Middle frontal gyrus (tissue), 1 donor: ENCODE results near the gene DNA2.
A peak's percentile ranks its signal among the peaks of the same experiment; 100 is the strongest.
"Not testable (repeated sequence)": the region's sequence is repeated elsewhere in the genome, so short reads cannot be mapped to it uniquely, and the experiment has no call there.

Experiments used
- DNase-seq: peaks from one replicate; pipeline ENCODE4 v3.0.0-alpha.2; 2015; ENCODE audit warnings: low spot score; ENCODE audit errors: extremely low spot score

The DNA2 gene

DNA sequence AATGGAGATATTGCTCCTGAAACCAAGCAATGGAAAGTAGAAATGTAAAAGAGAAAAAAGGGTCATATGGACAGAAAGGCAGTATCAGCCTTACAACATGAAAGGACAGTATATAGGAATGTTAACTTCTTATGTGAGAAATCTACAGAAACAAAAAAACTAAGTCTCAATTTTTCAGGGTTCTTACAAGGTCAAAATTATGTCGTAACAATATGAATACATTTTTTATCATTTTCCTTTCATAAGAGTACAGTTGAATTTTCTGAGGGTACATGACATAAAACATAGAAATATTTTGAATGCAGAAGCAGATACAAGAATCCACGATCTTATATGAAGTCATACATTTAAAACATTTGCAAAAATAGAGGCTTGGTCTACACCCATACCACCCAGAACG is 10.7 kb downstream of the DNA2 start:
- no peak for DNase-seq

DNA sequence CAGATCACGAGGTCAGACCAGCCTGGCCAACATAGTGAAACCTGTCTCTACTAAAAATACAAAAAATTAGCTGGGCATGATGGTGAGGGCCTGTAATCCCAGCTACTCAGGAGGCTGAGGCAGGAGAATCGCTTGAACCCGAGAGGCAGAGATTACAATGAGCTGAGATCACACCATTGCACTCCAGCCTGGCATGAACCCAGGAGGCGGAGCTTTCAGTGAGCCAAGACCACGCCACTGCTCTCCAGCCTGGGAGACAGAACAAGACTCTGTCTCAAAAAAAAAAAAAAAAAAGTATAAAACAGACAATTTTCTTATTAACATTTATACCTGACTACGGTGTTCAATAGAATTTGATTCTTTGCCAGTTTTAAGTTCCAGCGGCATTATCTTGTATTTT is 22.1 kb downstream of the DNA2 start:
- not testable (repeated sequence) for DNase-seq

DNA sequence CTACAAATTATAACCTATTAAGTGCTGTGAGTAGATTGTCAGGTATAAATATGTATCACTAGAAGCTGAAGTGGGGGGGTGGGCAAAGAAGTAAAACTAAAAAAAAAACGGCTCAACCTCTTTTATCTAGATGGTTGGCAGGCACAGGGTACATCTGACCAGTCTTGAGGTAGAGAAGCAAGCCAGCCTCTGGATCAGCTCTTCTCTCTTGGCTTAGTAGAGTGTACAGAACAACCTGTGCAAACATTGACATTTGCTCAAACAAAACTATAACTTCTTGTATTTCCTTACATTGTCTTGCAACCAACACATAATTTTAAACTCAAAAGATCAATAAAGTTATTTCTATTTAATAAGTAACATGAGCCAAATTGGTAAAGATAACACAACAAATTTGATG is 25.6 kb downstream of the DNA2 start:
- DNase-seq = no peak

DNA sequence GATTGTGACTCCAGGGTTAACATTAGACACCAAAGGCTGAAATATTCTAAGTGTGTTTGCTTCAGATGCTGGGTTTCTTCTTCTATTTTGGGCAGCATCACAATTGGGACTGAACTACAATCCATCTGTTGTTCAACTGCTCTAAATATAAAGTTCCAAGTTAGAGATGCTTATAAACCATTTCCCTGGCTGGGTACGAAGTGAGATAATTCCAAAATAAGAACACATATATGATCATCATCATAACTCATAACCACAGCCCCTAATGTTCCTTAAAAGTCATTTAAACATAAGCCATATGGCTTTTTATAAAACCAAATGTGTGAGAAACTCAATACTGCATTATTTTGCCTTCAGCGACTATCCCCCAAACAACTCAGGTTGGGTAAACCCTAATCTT is 28.8 kb downstream of the DNA2 start:
- DNase-seq = no peak

DNA sequence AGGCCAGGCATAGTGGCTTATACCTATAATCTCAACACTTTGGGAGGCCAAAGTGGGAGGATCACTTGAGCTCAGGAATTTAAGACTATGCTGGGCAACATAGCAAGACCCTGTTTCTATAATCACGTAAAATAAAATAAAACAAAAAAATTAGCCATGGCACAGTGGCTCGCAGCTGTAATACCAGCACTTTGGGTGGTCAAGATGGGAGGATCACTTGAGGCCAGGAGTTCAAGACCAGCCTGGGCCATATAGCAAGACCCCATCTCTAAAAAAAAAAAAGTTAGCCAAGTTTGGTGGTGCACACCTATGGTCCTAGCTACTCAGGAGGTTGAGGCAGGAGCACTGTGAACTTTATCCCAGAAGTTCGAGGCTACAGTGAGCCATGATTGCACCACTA is 30.9 kb downstream of the DNA2 start:
- DNase-seq = no peak

DNA sequence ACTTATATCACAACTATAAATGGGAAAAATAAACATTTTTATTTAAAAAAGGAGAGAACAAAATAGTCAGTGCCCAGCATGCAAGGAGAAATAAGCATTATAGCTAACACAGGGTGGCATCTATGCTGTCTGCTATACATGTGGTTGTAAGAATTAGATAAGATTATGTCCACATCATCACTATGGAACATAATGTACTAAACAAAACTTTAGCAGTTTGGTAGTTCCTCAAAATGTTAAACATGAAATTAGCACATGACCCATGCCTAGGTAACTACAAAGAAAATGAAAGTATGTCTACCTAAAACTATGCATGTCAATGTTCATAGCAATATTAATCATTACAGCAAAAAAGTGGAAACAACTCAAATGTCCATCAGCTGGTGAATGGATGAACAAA is 36.0 kb downstream of the DNA2 start:
- no peak for DNase-seq

DNA sequence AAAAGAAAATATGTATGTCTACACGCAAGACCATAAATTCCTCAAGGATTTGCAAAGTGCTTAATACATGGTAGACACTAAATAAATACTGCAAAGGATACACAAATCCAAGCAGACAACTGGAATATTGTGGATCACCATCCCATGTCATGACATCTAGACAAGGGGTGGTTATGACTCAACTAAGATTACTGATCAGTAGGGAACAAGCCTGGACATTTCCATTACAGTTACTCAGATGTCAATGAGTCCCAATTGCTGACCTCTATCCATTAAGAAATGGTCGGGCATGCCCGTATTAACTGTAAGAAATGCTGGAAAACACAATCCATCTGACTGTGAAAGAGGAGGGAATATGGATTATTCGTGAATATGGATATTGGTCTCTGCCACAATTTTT is 37.1 kb downstream of the DNA2 start:
- DNase-seq = no peak

DNA sequence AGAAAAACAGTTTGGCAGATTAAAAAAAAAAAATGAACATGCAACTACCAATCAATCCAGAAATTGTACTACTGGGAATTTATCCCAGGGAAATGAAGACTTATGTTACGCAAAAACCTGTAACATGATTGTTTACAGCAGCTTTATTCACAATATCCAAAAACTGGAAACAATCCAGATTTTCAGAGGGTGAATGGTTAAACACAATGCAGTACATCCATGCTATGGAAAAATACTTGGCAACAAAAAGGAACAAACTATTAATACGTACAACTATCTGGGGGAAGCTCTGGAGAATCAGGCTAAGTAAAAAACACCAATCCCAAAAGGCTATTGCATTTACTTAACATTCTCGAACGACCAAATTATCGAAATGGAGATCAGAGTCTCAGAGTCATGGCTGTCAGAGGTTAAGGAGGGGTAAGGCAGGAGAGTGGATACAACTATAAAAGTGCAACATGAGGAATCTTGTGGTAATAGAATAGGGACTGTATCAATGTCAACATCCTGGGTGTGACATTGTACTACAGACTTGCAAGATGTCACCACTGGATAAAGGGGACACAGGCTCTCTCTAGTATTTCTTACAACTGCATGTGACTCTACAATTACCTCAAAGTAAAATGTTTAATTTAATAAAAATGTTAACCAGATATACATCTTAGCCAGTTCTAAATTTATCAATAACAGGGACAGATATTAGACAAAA is 43.2 kb downstream of the DNA2 start:
- no peak for DNase-seq

DNA sequence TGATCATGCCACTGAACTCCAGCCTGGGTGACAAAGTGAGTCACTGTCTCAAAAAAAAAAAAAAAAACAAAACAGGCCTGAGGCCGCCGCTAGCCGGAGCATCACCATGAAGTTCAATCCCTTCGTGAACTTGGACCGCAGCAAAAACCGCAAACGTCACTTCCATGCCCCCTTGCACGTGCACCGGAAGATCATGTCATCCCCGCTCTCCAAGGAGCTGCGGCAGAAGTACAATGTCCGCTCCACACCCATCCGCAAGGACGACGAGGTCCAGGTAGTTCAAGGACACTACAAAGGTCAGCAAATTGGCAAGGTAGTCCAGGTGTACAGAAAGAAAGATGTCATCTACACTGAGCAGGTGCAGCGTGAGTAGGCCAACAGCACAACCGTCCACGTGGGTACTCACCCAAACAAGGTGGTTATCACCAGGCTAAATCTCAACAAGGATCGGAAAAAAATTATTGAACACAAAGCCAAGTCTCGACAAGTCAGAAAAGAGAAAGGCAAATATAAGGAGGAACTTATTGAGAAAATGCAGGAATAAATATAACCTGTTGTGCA is 47.2 kb downstream of the DNA2 start:
- no peak for DNase-seq

DNA sequence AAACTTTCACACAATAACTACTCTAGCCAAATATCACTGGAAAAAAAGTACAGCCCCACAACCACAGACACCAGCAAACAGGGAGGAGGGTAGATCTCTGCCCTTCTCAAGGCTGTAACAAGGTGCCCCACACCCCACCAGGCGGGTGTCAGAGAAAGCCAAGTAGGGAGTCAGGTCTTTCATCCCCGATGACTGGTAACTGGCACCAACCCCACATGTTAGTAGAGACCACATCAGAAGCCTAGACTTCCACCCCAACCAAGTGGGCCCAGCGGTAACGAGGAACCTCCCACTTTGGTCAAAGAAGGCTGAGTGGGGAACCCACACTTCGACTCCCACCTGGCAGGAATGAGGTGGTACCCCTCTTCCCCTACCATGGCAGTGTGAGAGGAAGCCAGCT is 48.3 kb downstream of the DNA2 start:
- no peak for DNase-seq

DNA sequence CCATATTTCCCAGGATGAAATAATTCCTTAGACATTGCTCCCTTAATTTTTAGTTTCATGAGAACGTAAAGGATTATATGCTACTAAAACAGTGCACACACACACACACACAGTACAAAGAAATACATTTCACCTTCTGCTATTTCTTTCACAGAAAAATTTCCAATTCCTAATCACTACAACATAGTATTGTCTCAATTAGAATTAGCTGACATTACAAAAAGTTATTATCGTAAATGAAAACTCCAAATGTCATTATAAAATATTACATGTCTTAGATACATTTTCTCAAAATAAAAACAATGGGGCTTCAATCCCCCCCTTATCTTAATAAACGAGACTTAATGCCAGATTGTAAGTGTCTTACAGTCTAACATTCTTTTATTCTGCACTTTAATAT is 52.4 kb downstream of the DNA2 start:
- DNase-seq = no peak

DNA sequence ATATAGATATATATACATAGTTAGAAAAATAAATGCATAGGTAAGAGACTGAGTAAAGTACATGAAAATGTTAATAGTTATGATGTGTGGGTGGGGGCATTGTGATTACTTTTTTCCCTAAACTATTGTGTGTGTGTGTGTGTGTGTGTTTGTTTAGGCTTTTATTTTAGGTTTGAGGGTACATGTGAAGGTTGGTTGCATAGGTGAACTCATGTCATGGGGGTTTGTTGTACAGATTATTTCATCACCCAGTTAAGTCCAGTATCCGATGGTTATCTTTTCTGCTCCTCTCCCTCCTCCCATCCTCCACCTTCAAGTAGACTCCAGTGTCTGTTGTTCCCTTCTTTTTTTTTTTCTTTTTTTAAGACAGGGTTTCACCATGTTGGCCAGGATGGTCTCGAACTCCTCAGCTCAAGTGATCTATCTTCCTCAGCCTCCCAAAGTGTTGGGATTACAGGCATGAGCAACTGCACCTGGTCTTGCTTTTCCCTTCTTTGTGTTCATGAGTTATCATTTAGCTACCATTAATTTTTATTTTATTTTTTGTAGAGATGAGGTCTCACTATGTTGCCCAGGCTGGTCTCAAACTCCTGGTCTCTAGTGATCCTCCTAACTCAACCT is 62.8 kb downstream of the DNA2 start:
- DNase-seq = no peak

DNA sequence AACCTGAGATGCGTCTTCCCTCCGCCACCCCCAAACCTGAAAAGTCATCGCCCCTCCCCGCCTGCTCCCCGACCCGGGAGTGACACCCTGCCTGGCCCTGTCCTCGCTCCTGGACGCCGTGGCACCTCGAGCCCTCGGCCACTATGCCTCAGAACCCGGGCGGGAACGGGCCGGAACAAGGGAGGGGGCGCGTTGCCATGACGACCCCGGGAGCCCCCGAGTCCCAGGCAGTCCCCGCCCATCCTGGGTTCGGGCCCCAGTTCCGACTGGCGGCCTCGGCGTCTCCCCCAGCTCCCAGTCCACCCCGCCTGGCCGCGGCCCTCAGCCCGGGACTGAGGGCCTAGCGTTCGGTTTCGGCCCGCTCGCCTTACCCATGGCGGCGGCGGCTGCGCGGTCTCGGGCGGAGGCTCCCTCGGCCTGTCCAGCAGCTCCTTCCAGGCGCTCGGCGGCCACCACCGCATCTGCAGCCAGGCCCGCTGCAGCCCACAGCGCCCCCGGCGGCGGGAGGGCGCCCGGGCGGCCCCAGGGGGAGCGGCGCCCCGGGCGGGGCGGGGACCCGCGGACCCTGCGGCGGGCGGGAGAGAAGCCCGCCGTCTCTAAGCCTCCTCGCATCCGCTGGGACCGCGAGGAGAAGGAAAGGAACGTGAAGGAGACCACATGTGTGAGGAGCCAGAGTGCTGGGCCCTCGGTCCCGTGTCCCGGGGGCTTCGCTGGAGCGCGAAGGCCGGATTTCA is 64.8 kb downstream of the DNA2 start, which contains the start of gene RUFY2:
RUFY2 (minus strand) TSS at position 463 of the 734 bp plus-strand sequence; CDS start at position 375, 88 bp downstream.
- DNase-seq = peak; percentile 58

DNA sequence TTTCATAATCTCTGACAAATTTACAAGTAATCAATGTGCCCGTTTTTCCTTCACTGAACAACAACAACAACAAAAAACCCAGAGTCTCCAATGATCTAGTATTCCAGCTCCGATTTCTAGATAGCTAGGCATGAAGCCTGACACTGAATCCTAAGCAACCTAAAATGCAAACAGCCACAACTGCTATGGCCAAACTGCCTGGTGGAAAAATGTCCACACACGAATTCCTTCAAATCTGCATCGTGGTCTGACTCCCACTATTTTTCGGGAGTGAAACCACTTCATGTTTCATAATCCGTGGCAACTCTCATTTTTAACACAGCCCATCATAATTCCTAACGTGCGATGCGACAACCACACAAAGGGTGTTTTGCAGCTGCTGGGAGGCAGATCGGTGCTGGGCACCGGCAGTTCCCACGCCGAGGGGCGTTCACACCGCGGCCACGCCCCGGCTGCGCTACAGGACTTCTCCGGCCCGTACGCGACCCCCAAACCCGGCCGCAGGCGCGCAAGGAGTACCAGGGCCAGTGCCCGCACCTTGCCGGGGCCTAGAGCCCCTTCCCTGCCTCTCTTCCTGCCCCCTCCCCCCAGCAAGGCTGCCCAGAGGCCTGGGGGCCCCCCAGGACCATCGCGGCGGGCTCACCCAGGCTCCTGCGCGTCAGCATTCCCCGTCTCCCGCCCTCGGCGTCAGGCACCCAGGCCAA is 65.5 kb downstream of the DNA2 start:
- DNase-seq = no peak

DNA sequence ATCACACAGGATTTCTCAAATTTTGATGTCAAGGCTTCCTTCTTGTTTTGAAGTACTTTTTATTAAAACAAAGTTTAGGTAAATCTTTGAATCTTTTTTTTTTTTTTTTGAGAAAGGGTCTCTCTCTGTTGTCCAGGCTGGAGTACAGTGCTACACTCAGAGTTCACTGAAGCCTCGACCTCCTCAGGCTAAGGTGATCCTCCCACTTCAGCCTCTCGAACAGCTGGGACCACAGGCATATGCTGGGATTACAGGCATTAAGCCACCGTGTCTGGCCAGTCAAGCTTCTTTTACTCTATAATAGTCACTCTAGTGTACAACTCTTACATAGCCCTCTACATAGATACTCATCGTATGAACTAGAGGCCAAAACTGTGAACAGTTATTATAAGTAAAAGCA is 68.1 kb downstream of the DNA2 start:
- no peak for DNase-seq

DNA sequence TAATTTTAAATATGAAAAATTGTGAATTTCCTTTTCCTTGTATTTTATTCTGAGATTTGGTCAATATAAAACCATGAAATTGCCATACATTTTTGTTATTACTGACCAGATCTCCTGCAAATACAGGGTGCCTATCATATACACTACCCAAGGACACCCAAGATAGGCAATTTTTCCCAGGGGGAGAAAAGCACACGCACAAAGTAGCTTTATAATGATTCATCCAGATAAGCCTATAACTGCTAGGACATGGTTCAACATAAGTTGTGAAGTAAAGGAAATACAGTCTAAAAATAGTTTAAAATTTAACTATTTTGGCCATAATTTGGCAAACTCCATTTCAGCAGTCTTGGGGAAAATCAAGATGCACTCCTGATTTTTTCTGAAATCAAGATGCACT is 69.5 kb downstream of the DNA2 start:
- DNase-seq = no peak

DNA sequence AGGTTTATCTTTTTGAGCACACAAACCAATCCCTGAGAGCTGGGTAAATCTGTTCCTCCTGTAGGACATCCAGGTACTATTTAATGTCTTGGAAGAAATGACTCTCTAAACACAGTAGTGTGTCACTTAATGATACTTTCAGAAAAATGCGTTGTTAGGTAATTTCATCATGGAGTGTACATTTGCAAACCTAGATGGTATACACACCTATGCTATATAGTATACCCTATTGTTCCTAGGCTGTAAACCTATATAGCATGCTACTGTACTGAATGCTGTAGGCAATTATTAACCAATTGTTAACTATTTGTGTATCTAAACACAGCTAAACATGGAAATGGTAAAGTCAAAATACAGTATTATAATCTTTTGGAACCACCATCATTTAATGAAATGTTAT is 74.8 kb downstream of the DNA2 start:
- no peak for DNase-seq

DNA sequence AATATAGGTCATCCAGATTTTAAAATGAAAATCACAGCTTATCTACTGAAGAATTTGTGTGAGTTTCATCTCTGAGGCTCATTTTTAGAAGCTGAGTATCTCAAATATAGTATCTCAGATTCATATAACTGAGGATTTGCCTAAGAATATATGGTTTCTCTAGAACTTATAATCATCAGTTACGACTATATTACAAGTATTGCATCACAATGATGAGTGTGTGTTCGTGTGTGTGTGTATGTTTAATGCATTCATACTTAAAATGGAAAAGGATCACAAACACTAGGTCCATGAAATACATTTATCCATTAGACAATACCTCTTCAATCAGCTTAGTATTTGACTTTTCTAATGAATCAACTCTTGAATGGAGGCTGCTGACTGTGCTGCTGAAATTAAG is 86.0 kb downstream of the DNA2 start:
- DNase-seq = no peak

DNA sequence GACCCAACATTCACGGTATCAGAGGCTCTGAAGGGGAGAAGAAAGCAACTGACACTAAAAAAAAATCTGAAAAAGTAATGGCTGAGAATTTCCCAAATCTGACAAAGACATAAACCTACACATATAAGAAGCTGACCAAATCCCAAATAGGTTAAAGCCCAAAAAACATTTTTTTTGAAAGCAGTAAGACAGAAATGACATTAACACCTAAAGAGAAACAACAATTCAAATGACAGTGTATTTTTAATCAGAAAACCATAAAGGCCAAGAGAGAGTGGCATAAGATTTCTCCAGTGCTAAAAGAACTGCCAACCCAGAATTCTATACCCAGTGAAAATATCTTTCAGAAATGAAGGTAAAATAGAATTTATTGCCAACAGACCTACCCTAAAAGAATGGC is 100.2 kb downstream of the DNA2 start:
- no peak for DNase-seq

DNA sequence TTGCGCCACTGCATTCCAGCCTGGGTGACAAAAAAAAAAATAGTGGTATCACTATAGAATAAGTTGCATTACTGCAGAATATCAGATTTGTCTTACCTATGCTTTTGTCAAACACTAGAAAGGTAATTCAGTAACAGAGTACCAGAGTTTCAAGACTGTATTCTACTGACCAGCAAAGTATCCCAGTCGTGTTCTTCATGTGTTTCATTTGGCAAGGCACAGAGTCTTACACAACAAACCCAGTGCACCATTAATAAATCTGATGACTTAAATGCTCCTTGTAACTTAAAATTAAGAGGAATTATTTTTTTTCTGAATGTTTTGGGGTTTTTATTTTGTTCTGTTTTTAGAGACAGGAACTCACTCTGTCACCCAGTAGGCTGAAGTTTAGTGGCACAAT is 104.7 kb downstream of the DNA2 start:
- DNase-seq = no peak

DNA sequence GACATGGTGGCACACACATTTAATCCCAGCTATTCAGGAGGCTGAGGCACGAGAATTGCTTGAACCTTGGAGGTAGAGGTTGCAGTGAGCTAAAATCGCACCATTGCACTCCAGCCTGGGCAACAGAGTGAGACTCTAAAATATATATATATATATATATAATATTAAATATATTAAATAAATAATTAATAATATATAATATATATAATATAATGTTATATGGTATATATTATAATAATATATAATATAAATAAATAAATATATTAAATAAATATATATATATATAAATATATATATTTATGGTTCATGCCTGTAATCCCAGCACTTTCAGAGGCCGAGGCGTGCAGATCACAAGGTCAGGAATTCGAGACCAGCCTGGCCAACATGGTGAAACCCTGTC is 105.2 kb downstream of the DNA2 start:
- no peak for DNase-seq

DNA sequence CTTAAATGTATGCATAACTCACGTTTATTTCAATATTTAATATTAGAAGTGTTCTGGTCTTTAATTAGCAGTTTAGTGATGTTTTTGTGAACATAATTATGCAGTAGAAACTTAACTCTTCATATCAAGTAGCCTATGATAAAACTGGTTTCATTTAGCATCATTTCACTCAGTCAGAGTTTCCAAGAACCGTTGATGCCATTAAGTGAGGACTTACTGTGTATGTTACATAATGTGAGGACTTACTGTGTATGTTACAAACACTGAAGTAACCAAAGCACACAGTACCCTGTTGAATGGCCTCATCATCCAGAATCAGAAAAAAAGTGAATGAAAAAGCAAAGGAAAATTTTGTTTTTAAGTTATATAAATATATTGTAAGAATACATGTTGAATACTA is 106.2 kb downstream of the DNA2 start:
- DNase-seq = no peak
